Keratinocyte (primary cell): ENCODE results near the gene PRRC2C.

Experiments
- CTCF ChIP-seq, 3 experiments: IDR thresholded peaks in 1 of 3; conservative IDR thresholded peaks in 1 of 3; optimal IDR thresholded peaks in 1 of 3; 2 replicates in 2 of 3; 3 replicates in 1 of 3; pipeline versions ENCODE3 to v1.5.1; 2011; ENCODE audit warnings: low read length in 3 of 3, mild to moderate bottlenecking in 3 of 3, moderate library complexity in 2 of 3, control low read depth in 1 of 3, inconsistent platforms in 1 of 3; ENCODE audit not compliant: insufficient read depth in 2 of 3; ENCODE audit errors: extremely low read depth in 1 of 3
- EZH2 ChIP-seq: IDR thresholded peaks from one replicate; pipeline ENCODE4 v1.6.1; 2012; ENCODE audit warnings: inconsistent platforms, mild to moderate bottlenecking, low read length, moderate library complexity

GRCh38 chr1:171585715-171586114, 100.4 kb downstream of the PRRC2C start:
- TF ChIP-seq CTCF (optimal IDR thresholded peaks at IDR 0.05 in 1 of 3, IDR thresholded peaks at IDR 0.05 in 1 of 3, conservative IDR thresholded peaks at IDR 0.05 in 1 of 3; ENCODE audit: extremely low read depth in 1 of 3, insufficient read depth in 2 of 3, low read length in 3 of 3) (no peak), EZH2 (no peak)
